ENCODE measurements around the gene RBM34.
A peak's percentile ranks its signal among the peaks of the same experiment; 100 is the strongest.
"Not testable (repeated sequence)": the region's sequence is repeated elsewhere in the genome, so short reads cannot be mapped to it uniquely, and the experiment has no call there.

RBM34 gene

GRCh38 chr1:235095938-235096562, 65.0 kb downstream of the RBM34 start:
- no peaks in the 10 kb centered on the region for H3K9me3 Mint-ChIP-seq
- no peaks in the 10 kb centered on the region for H3K36me3 Mint-ChIP-seq (ENCODE audit: low read depth)
- no peak overlapping the region for H3K4me3 Mint-ChIP-seq
- TF ChIP-seq, protein P1, sequence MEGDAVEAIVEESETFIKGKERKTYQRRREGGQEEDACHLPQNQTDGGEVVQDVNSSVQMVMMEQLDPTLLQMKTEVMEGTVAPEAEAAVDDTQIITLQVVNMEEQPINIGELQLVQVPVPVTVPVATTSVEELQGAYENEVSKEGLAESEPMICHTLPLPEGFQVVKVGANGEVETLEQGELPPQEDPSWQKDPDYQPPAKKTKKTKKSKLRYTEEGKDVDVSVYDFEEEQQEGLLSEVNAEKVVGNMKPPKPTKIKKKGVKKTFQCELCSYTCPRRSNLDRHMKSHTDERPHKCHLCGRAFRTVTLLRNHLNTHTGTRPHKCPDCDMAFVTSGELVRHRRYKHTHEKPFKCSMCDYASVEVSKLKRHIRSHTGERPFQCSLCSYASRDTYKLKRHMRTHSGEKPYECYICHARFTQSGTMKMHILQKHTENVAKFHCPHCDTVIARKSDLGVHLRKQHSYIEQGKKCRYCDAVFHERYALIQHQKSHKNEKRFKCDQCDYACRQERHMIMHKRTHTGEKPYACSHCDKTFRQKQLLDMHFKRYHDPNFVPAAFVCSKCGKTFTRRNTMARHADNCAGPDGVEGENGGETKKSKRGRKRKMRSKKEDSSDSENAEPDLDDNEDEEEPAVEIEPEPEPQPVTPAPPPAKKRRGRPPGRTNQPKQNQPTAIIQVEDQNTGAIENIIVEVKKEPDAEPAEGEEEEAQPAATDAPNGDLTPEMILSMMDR (IDR thresholded peaks at IDR 0.05) = no peak
- peaks cover 30% of the 10 kb centered on the region for H3K4me1 Mint-ChIP-seq
- peaks cover 6% of the 10 kb centered on the region for H3K27me3 Mint-ChIP-seq (ENCODE audit: low read depth, poor library complexity)
- no peak overlapping the region for H3K27ac Mint-ChIP-seq
- DNase-seq = no peak

- Mint-ChIP-seq H3K27ac (no peak overlapping the region), H3K27me3 (ENCODE audit: low read depth, poor library complexity) (peaks cover 6% of the 10 kb centered on the region), H3K4me1 (peaks cover 35% of the 10 kb centered on the region), H3K4me3 (peak overlapping the region; percentile 78), H3K36me3 (ENCODE audit: low read depth) (no peaks in the 10 kb centered on the region), H3K9me3 (no peaks in the 10 kb centered on the region)
- peak; percentile 86 for DNase-seq
- TF ChIP-seq, protein P1 (IDR thresholded peaks at IDR 0.05) = peak; percentile 90
Observed at GRCh38 chr1:235093696-235094592, 67.1 kb downstream of the RBM34 start.

- TF ChIP-seq, protein P1 (IDR thresholded peaks at IDR 0.05) = no peak
- Mint-ChIP-seq H3K27me3 (ENCODE audit: low read depth, poor library complexity) (peaks cover 6% of the 10 kb centered on the region), H3K9me3 (no peaks in the 10 kb centered on the region), H3K4me3 (peak overlapping the region; percentile 78), H3K4me1 (peaks cover 35% of the 10 kb centered on the region), H3K36me3 (ENCODE audit: low read depth) (no peaks in the 10 kb centered on the region), H3K27ac (no peak overlapping the region)
- DNase-seq = peak; percentile 52
Observed at GRCh38 chr1:235093013-235093695, 67.9 kb downstream of the RBM34 start.

DNA sequence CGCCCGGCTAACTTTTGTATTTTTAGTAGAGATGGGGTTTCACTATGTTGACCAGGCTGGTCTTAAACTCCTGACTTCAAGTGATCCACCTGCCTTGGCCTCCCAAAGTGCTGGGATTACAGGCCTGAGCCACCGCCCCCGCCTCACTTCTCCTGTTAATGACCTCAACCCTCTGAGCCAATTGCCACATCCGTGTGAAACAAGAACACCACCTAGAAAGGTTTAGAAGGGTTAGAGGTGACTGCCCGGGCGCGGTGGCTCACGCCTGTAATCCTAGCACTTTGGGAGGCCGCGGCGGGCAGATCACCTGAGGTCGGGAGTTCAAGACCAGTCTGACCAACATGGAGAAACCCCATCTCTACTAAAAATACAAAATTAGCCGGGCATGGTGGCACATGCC, 68.6 kb downstream of the RBM34 start:
- peaks cover 11% of the 10 kb centered on the region for H3K27me3 Mint-ChIP-seq (ENCODE audit: low read depth, poor library complexity)
- not testable (repeated sequence) for DNase-seq; H3K9me3 Mint-ChIP-seq; H3K36me3 Mint-ChIP-seq (ENCODE audit: low read depth); H3K4me3 Mint-ChIP-seq; H3K27ac Mint-ChIP-seq
- H3K4me1 Mint-ChIP-seq = peaks cover 35% of the 10 kb centered on the region

DNA sequence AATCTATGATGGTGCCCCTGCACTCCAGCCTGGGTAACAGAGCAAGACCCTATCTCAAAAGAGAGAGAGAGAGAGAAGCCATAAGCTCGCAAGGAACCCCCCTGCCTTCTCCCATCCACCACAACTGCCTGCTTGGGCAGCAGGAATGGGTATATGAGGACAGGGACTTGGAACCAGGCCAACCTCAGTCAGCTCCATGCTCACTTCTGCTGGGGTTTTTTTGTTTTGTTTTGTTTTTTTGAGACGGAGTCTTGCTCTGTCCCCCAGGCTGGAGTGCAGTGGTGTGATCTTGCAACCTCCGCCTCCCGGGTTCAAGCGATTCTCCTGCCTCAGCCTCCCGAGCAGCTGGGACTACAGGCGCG, 69.0 kb downstream of the RBM34 start:
- not testable (repeated sequence) for H3K9me3 Mint-ChIP-seq; DNase-seq; H3K27ac Mint-ChIP-seq; H3K4me3 Mint-ChIP-seq; H3K36me3 Mint-ChIP-seq (ENCODE audit: low read depth)
- peaks cover 11% of the 10 kb centered on the region for H3K27me3 Mint-ChIP-seq (ENCODE audit: low read depth, poor library complexity)
- H3K4me1 Mint-ChIP-seq = peaks cover 35% of the 10 kb centered on the region

DNA sequence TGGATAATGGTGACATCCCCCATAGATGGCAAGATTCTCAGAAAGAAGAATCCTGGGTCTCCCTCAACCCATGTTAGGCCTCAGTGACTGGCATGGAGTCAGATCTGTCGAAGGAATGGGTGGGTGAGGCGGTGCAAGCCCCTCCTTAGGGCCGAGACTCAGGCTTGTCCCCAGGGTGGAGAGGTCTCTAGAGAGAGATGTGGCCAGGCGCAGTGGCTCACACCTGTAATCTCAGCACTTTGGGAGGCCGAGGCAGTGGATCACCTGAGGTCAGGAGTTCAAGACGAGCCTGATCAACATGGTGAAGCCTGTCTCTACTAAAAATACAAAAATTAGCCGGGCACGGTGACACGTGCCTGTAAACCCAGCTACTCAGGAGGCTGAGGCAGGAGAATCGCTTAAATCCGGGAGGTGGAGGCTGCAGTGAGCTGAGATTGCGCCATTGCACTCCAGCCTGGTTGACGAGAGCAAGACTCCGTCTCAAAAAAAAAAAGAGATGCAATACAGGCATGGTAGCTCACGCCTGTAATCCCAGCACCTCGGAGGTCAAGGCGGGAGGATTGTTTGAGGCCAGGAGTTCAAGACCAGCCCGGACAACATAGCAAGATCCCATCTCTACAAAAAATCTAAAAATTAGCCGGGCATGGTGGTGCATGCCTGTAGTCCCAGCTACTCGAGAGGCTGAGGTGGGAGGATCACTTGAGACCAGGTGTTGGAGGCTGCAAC, 69.6 kb downstream of the RBM34 start:
- not testable (repeated sequence) for H3K4me3 Mint-ChIP-seq; H3K27ac Mint-ChIP-seq; H3K36me3 Mint-ChIP-seq (ENCODE audit: low read depth); H3K9me3 Mint-ChIP-seq; DNase-seq
- H3K4me1 Mint-ChIP-seq = peaks cover 35% of the 10 kb centered on the region
- H3K27me3 Mint-ChIP-seq (ENCODE audit: low read depth, poor library complexity) = peaks cover 11% of the 10 kb centered on the region
